ENCODE results near the gene RAD51B. TPM values are rescaled to one million over a fixed set of nuclear protein-coding genes. Genes with fewer than 3 reads are reported as not detected.

RAD51B gene
- total RNA-seq, 2 donors from 2014 or later = 22.8 to 33.8 TPM

GRCh38 chr14:68577802-68578541 lies 758.4 kb downstream of the RAD51B start:
- no peak overlapping the region for H3K4me3 Mint-ChIP-seq
- no peak overlapping the region for H3K9ac ChIP-seq (ENCODE audit: extremely low read depth, low read length, poor library complexity, severe bottlenecking)

GRCh38 chr14:68578597-68578996 lies 759.0 kb downstream of the RAD51B start:
- DNase-seq = no peak
- no peaks in the 10 kb centered on the region for H3K36me3 ChIP-seq (ENCODE audit: control insufficient read depth, insufficient read depth, low read length)
- peaks cover 5% of the 10 kb centered on the region for H3K4me1 Mint-ChIP-seq
- H3K9ac ChIP-seq (ENCODE audit: extremely low read depth, low read length, poor library complexity, severe bottlenecking) = no peak overlapping the region
- peaks cover 1% of the 10 kb centered on the region for H3K27me3 Mint-ChIP-seq (ENCODE audit: insufficient read depth)
- WGBS, 2 experiments (ENCODE audit: insufficient coverage in 1 of 2, insufficient read length in 1 of 2) = 83 to 93% methylated on average over 2 of the region's 2 CpGs
- H3K4me1 ChIP-seq (ENCODE audit: control insufficient read depth, insufficient read depth, low read length) = no peaks in the 10 kb centered on the region
- H3K27ac Mint-ChIP-seq = no peak overlapping the region
- H3K27ac ChIP-seq (ENCODE audit: low read depth, low read length) = no peak overlapping the region
- no peaks in the 10 kb centered on the region for H3K27me3 ChIP-seq (ENCODE audit: control insufficient read depth, insufficient read depth, low read length, poor library complexity, severe bottlenecking)
- H3K4me3 Mint-ChIP-seq = no peak overlapping the region
- no peak overlapping the region for H3K4me3 ChIP-seq (ENCODE audit: low read length)
- no peak for TF ChIP-seq CTCF (conservative IDR thresholded peaks at IDR 0.05)
- no peaks in the 10 kb centered on the region for H3K36me3 Mint-ChIP-seq (ENCODE audit: low read depth)
- H3K9me3 Mint-ChIP-seq = peaks cover 11% of the 10 kb centered on the region
- H3K9me3 ChIP-seq (ENCODE audit: control insufficient read depth, low read length) = no peaks in the 10 kb centered on the region

More at GRCh38 chr14:68577802-68578541, 758.4 kb downstream of the RAD51B start:
- Mint-ChIP-seq H3K27me3 (ENCODE audit: insufficient read depth) (peaks cover 1% of the 10 kb centered on the region), H3K27ac (peak overlapping the region; percentile 64), H3K9me3 (peaks cover 11% of the 10 kb centered on the region), H3K36me3 (ENCODE audit: low read depth) (no peaks in the 10 kb centered on the region), H3K4me1 (peaks cover 5% of the 10 kb centered on the region)
- no peaks in the 10 kb centered on the region for H3K27me3 ChIP-seq (ENCODE audit: control insufficient read depth, insufficient read depth, low read length, poor library complexity, severe bottlenecking)
- H3K36me3 ChIP-seq (ENCODE audit: control insufficient read depth, insufficient read depth, low read length) = no peaks in the 10 kb centered on the region
- H3K4me1 ChIP-seq (ENCODE audit: control insufficient read depth, insufficient read depth, low read length) = no peaks in the 10 kb centered on the region
- DNase-seq = no peak
- no peak overlapping the region for H3K4me3 ChIP-seq (ENCODE audit: low read length)
- WGBS, 2 experiments (ENCODE audit: insufficient coverage in 1 of 2, insufficient read length in 1 of 2) = 67 to 90% methylated on average over 7 to 16 of the region's 16 CpGs
- no peaks in the 10 kb centered on the region for H3K9me3 ChIP-seq (ENCODE audit: control insufficient read depth, low read length)
- TF ChIP-seq CTCF (conservative IDR thresholded peaks at IDR 0.05) = no peak
- H3K27ac ChIP-seq (ENCODE audit: low read depth, low read length) = no peak overlapping the region

GRCh38 chr14:68580096-68580645 lies 760.6 kb downstream of the RAD51B start:
- no peak overlapping the region for H3K27ac Mint-ChIP-seq
- Histone ChIP-seq H3K9me3 (ENCODE audit: control insufficient read depth, low read length) (no peaks in the 10 kb centered on the region), H3K4me1 (ENCODE audit: control insufficient read depth, insufficient read depth, low read length) (no peaks in the 10 kb centered on the region), H3K27ac (ENCODE audit: low read depth, low read length) (no peak overlapping the region), H3K9ac (ENCODE audit: extremely low read depth, low read length, poor library complexity, severe bottlenecking) (no peak overlapping the region), H3K4me3 (ENCODE audit: low read length) (no peak overlapping the region), H3K36me3 (ENCODE audit: control insufficient read depth, insufficient read depth, low read length) (no peaks in the 10 kb centered on the region), H3K27me3 (ENCODE audit: control insufficient read depth, insufficient read depth, low read length, poor library complexity, severe bottlenecking) (no peaks in the 10 kb centered on the region)
- no peak overlapping the region for H3K4me3 Mint-ChIP-seq
- no peak for DNase-seq
- peaks cover 1% of the 10 kb centered on the region for H3K27me3 Mint-ChIP-seq (ENCODE audit: insufficient read depth)
- TF ChIP-seq CTCF (conservative IDR thresholded peaks at IDR 0.05) = no peak
- WGBS, 2 experiments (ENCODE audit: insufficient coverage in 1 of 2, insufficient read length in 1 of 2) = 83 to 89% methylated on average over 9 of the region's 9 CpGs
- H3K4me1 Mint-ChIP-seq = peaks cover 5% of the 10 kb centered on the region
- H3K9me3 Mint-ChIP-seq = peaks cover 11% of the 10 kb centered on the region
- H3K36me3 Mint-ChIP-seq (ENCODE audit: low read depth) = no peaks in the 10 kb centered on the region

Measured in endodermal cell (in vitro differentiated cells).